ENCODE data around the gene TMEM86A.
A peak's percentile ranks its signal among the peaks of the same experiment; 100 is the strongest.

The TMEM86A gene

GRCh38 chr11:18722293-18722637 lies 23.7 kb downstream of the TMEM86A start:
- no peak for DNase-seq (ENCODE audit: low spot score)
- FAIRE-seq = no peak

GRCh38 chr11:18723991-18724390 lies 25.4 kb downstream of the TMEM86A start:
- FAIRE-seq = no peak
- DNase-seq (ENCODE audit: low spot score) = no peak

GRCh38 chr11:18726040-18726439 lies 27.5 kb downstream of the TMEM86A start, which contains the start of gene IGSF22:
Gene IGSF22, minus strand, starts transcription at chr11:18726188. Its CDS starts 1,952 bp downstream, at chr11:18724236.
- DNase-seq (ENCODE audit: low spot score) (no peak), FAIRE-seq (no peak)

- FAIRE-seq (no peak), DNase-seq (ENCODE audit: low spot score) (peak; percentile 71)
These were observed 29.1 kb downstream of the TMEM86A start for GRCh38 chr11:18727479-18728236.

- DNase-seq (ENCODE audit: low spot score) (no peak), FAIRE-seq (no peak)
These were observed 30.1 kb downstream of the TMEM86A start for GRCh38 chr11:18728658-18729057.

GRCh38 chr11:18729426-18729825 lies 30.8 kb downstream of the TMEM86A start:
- FAIRE-seq = no peak

GRCh38 chr11:18730020-18730419 lies 31.4 kb downstream of the TMEM86A start:
- FAIRE-seq = no peak
- DNase-seq (ENCODE audit: low spot score) = no peak

More at GRCh38 chr11:18729426-18729825, 30.8 kb downstream of the TMEM86A start:
- no peak for DNase-seq (ENCODE audit: low spot score)

- FAIRE-seq (no peak), DNase-seq (ENCODE audit: low spot score) (no peak)
These were observed 32.9 kb downstream of the TMEM86A start for GRCh38 chr11:18731441-18731840.

- DNase-seq (ENCODE audit: low spot score) (peak; percentile 66), FAIRE-seq (no peak)
These were observed 33.6 kb downstream of the TMEM86A start for GRCh38 chr11:18731949-18732821.

GRCh38 chr11:18733202-18733601 lies 34.6 kb downstream of the TMEM86A start:
- FAIRE-seq (no peak), DNase-seq (ENCODE audit: low spot score) (no peak)

- DNase-seq (ENCODE audit: low spot score) (no peak), FAIRE-seq (no peak)
These were observed 38.1 kb downstream of the TMEM86A start for GRCh38 chr11:18736590-18737148.

GRCh38 chr11:18737642-18738041 lies 39.1 kb downstream of the TMEM86A start:
- no peak for FAIRE-seq

GRCh38 chr11:18739685-18740084 lies 41.1 kb downstream of the TMEM86A start:
- no peak for FAIRE-seq

More at GRCh38 chr11:18737642-18738041, 39.1 kb downstream of the TMEM86A start:
- no peak for DNase-seq (ENCODE audit: low spot score)

GRCh38 chr11:18741783-18742182 lies 43.2 kb downstream of the TMEM86A start:
- DNase-seq (ENCODE audit: low spot score) = no peak
- FAIRE-seq = no peak

More at GRCh38 chr11:18739685-18740084, 41.1 kb downstream of the TMEM86A start:
- no peak for DNase-seq (ENCODE audit: low spot score)

GRCh38 chr11:18743365-18743764 lies 44.8 kb downstream of the TMEM86A start:
- DNase-seq (ENCODE audit: low spot score) = no peak

GRCh38 chr11:18743900-18744514 lies 45.4 kb downstream of the TMEM86A start:
- FAIRE-seq (no peak), DNase-seq (ENCODE audit: low spot score) (no peak)

More at GRCh38 chr11:18743365-18743764, 44.8 kb downstream of the TMEM86A start:
- FAIRE-seq = no peak

- FAIRE-seq = no peak
- DNase-seq (ENCODE audit: low spot score) = no peak
These were observed 46.7 kb downstream of the TMEM86A start for GRCh38 chr11:18745251-18745650.

GRCh38 chr11:18748766-18749365 lies 50.3 kb downstream of the TMEM86A start:
- DNase-seq (ENCODE audit: low spot score) (no peak), FAIRE-seq (no peak)

- no peak for FAIRE-seq
- DNase-seq (ENCODE audit: low spot score) = peak; percentile 91
These were observed 51.2 kb downstream of the TMEM86A start for GRCh38 chr11:18749681-18750319.

GRCh38 chr11:18750944-18751343 lies 52.4 kb downstream of the TMEM86A start:
- FAIRE-seq (no peak), DNase-seq (ENCODE audit: low spot score) (no peak)

- DNase-seq (ENCODE audit: low spot score) (no peak), FAIRE-seq (no peak)
These were observed 53.9 kb downstream of the TMEM86A start for GRCh38 chr11:18752502-18752901.
